Bronchial epithelial cell (primary cell): Measurements from ENCODE around the gene PAX2. TPM values are rescaled to one million over a fixed set of nuclear protein-coding genes. Genes with fewer than 3 reads are reported as not detected.

Experiments used
- DNase-seq: peaks from one replicate; pipeline ENCODE4 v3.0.0-alpha.2; 2010; ENCODE audit warnings: low read depth
- FAIRE-seq: peaks from 2 replicates; lab custom pipeline; 2011; peaks lifted over from hg19 to GRCh38; lab: Jason Lieb, UNC
- H3K27me3 ChIP-seq: 2 replicates; pipeline ENCODE4 v1.5.1; 2011; ENCODE audit warnings: low read length; ENCODE audit not compliant: control insufficient read depth, insufficient read depth
- H3K36me3 ChIP-seq: 2 replicates; pipeline ENCODE4 v1.5.1; 2011; ENCODE audit warnings: low read length; ENCODE audit not compliant: control insufficient read depth, insufficient read depth
- H3K4me3 ChIP-seq: 2 replicates; pipeline ENCODE4 v1.5.1; 2011; ENCODE audit warnings: mild to moderate bottlenecking, low read depth, low read length, control low read depth
- total RNA-seq: library from RNA; depleted of rRNA; stranded (reverse); fragments of >200 nt; gene quantifications from 2 replicates; pipeline ENCODE4 v1.2.1, GENCODE V29; 2014
- TF ChIP-seq, protein P1 (sequence below): IDR thresholded peaks from 2 replicates; pipeline ENCODE4 v1.5.1; 2011; ENCODE audit warnings: mild to moderate bottlenecking, moderate library complexity, low read length, control low read depth, inconsistent platforms; ENCODE audit not compliant: insufficient read depth, severe bottlenecking

The PAX2 gene
- total RNA-seq, 1 donor from 2014 or later, result not detected

DNA sequence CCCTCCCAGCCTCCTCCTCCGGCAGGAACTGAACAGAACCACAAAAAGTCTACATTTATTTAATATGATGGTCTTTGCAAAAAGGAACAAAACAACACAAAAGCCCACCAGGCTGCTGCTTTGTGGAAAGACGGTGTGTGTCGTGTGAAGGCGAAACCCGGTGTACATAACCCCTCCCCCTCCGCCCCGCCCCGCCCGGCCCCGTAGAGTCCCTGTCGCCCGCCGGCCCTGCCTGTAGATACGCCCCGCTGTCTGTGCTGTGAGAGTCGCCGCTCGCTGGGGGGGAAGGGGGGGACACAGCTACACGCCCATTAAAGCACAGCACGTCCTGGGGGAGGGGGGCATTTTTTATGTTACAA lies 83.3 kb downstream of the PAX2 start:
- TF ChIP-seq, protein P1, sequence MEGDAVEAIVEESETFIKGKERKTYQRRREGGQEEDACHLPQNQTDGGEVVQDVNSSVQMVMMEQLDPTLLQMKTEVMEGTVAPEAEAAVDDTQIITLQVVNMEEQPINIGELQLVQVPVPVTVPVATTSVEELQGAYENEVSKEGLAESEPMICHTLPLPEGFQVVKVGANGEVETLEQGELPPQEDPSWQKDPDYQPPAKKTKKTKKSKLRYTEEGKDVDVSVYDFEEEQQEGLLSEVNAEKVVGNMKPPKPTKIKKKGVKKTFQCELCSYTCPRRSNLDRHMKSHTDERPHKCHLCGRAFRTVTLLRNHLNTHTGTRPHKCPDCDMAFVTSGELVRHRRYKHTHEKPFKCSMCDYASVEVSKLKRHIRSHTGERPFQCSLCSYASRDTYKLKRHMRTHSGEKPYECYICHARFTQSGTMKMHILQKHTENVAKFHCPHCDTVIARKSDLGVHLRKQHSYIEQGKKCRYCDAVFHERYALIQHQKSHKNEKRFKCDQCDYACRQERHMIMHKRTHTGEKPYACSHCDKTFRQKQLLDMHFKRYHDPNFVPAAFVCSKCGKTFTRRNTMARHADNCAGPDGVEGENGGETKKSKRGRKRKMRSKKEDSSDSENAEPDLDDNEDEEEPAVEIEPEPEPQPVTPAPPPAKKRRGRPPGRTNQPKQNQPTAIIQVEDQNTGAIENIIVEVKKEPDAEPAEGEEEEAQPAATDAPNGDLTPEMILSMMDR, result no peak
- peaks cover 74% of the 10 kb centered on the region for H3K27me3 ChIP-seq
- no peaks in the 10 kb centered on the region for H3K36me3 ChIP-seq
- no peak for DNase-seq
- FAIRE-seq, result no peak
- H3K4me3 ChIP-seq, result no peak overlapping the region

DNA sequence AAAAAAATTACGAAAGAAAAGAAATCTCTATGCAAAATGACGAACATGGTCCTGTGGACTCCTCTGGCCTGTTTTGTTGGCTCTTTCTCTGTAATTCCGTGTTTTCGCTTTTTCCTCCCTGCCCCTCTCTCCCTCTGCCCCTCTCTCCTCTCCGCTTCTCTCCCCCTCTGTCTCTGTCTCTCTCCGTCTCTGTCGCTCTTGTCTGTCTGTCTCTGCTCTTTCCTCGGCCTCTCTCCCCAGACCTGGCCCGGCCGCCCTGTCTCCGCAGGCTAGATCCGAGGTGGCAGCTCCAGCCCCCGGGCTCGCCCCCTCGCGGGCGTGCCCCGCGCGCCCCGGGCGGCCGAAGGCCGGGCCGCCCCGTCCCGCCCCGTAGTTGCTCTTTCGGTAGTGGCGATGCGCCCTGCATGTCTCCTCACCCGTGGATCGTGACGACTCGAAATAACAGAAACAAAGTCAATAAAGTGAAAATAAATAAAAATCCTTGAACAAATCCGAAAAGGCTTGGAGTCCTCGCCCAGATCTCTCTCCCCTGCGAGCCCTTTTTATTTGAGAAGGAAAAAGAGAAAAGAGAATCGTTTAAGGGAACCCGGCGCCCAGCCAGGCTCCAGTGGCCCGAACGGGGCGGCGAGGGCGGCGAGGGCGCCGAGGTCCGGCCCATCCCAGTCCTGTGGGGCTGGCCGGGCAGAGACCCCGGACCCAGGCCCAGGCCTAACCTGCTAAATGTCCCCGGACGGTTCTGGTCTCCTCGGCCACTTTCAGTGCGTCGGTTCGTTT lies 83.9 kb downstream of the PAX2 start:
- FAIRE-seq, result no peak
- TF ChIP-seq, protein P1, result no peak
- peaks cover 71% of the 10 kb centered on the region for H3K27me3 ChIP-seq

DNA sequence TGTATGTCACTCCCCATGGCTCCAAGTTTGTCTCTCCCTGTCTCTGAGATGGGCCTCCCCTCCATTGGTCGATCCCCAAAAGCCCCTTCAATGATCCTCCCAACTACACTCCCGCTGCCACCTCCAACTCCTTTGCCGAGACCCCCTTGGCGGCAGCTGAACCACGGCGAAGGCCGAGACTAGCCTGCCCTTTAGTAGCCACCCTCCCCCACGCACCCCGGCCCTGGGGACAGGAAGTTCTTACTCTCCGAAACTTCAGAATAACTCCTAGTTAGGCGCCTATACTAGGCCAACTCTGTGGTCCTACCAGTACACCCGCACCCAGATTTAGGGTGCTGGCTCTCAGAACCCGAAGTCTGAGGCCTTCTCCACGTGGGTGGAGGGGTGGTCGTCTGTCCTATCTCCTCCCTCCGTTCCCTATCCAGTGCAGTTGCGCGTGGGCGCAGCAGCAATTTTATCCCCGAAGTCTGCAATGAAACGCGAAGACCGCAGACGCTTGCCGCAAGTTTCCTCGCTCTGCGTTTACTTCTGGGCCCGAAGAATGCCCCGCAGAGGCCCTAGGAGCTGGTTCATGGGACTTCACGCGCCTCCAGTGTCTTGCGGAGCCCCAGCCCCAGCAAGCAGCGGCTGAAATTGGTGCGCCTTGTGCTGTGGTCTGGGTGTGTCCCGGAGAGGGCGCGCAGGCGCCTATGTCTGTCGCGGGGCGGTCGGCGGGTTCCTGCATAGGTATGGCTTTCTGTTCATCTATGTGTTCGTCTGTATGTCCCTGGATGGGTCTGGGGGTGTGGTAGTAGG lies 84.7 kb downstream of the PAX2 start:
- no peak for FAIRE-seq
- H3K27me3 ChIP-seq, result peaks cover 66% of the 10 kb centered on the region
- no peak for DNase-seq
- no peaks in the 10 kb centered on the region for H3K36me3 ChIP-seq
- H3K4me3 ChIP-seq, result no peak overlapping the region
- TF ChIP-seq, protein P1, result no peak

More for the DNA sequence above, 83.9 kb downstream of the PAX2 start:
- no peak for DNase-seq
- no peaks in the 10 kb centered on the region for H3K36me3 ChIP-seq
- no peak overlapping the region for H3K4me3 ChIP-seq

DNA sequence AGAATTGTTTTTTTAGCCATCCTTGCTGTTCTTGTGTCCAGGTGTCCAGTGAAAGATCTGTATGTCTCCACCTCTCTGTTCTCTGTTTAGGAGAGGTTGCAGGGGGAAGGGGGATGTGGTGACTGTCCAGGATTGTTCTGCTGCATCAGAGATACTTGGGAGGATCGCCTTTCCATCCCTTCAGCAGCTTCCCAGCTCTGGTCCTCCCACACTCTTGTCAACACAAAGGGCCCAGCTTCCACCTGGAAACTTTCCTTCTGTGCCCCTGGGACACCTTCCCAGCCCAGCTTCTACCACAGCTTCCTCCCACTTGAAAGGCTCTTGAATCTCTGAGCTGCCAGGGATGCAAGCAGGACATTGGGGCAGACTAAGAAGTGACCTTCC lies 85.3 kb downstream of the PAX2 start:
- TF ChIP-seq, protein P1, result no peak
- no peak overlapping the region for H3K4me3 ChIP-seq
- DNase-seq (no peak), FAIRE-seq (no peak)
- no peaks in the 10 kb centered on the region for H3K36me3 ChIP-seq
- peaks cover 61% of the 10 kb centered on the region for H3K27me3 ChIP-seq

DNA sequence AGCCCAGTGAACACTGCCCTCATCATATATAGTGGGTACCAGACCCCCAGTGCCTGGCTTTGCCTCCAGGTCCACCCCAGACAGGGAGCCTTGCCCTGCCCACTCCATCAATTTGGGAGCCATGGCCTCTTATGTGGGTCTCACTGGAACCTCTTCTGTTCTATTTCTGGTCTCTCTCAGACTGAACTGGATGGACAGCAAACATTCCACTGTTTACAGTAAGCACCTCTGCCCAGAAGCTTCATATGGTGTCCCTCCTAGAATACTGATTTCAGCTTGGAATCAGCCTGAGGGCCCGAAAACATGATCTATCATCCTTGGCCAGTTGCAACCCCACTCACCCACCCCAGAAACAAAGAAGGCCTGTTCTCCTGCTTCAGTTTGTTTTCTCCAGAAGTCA lies 86.4 kb downstream of the PAX2 start:
- peaks cover 55% of the 10 kb centered on the region for H3K27me3 ChIP-seq
- FAIRE-seq (no peak), DNase-seq (no peak)
- TF ChIP-seq, protein P1, result no peak
- H3K36me3 ChIP-seq, result no peaks in the 10 kb centered on the region
- H3K4me3 ChIP-seq, result no peak overlapping the region
